ENCODE data around the gene MAN1C1.

DNA sequence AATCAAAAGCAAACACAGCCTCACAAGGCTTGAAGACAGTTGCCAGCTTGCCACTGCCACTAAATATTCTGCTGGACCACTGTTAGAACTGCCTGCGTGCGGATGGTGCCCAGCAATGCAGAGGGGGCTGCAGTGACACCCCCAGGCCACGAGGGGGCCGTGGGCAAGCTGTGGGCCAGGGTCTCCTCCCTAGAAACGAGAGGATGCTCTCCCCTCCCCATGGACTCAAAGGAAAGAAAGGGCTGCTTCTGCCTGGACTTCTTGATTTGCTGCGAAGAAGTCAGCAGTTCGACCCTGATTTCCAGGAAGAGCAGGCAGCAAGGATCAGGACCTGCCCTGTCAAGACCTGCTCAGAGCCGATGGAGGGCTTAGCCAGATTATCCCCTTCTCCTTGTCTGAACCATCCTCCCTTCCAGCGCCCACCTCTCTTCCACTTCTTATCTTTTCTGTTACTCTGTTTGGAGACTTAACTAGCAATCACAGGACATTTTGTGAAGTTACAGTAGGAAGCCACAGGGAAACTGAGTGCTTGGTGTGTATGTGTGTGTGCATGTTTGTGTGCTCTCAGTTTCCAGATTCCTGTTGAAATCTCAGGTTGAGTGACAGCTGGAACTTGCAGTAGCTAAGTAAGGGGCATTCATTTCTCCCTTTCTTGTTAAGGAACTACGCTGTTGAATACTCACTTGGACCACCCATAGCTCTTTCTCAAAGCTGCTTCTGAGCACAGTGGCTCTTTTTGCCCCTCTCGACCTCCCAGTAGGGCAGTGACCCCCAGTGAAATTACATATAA, 2.7 kb downstream of the MAN1C1 start:
- no peak for TF ChIP-seq SUZ12 (IDR thresholded peaks at IDR 0.05; ENCODE audit: extremely low read depth, insufficient read depth, insufficient read length)
- TF ChIP-seq ZNF274 (IDR thresholded peaks at IDR 0.05; ENCODE audit: low read depth, low read length): no peak
- TF ChIP-seq YY1 (IDR thresholded peaks at IDR 0.05; ENCODE audit: insufficient read depth, insufficient read length): no peak

Measured in NT2/D1 (cell line).